ENCODE data around the gene EHD3.

The EHD3 gene

DNA sequence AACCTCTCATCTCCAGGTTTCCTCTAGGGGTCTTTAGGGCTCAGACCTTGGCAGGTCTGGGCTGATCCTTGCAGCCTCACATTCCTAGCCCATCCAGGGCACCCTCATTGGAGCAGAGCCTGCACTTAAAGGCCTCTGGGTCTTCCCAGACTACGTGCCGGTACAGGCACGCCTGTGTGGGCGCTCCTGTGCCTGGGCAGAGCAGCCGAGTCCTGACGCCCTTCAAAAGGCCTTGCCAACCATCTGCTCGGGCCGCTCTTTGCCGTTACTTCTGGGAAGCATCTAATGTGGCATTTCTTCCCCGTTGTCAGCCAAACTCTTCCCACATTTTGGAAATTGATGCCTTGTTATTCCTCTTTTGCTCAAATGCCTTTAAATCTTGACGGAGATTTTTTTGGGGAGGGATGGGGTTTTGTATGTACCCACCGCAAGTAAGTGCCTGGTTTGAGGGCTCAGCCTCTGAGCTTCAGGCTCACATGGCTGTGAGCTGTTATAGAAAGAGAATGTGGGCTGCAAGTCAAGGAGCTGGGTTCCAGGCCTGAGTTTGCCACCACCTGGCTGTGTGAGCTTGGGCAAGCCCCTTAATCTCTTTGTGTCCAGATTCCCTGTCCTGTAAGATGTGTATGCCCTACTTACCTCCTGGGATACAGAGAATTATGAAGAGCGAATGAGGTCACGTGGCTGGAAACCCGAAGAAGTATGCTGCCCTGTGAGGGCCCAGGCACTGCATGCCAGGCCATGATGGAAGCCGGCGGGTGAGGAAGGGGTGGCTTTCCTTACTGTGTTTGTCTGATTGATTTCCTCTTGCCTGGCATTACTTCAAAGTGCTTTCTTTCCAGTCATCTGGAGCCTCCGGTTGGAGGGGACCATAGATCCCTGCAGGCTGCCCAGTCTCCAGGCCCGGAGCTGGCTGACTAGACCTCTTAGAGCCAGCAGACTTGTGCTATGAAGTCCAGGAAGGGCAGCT, 20.6 kb downstream of the EHD3 start:
- no peak for DNase-seq (ENCODE audit: low read depth)
- TF ChIP-seq, protein P1, sequence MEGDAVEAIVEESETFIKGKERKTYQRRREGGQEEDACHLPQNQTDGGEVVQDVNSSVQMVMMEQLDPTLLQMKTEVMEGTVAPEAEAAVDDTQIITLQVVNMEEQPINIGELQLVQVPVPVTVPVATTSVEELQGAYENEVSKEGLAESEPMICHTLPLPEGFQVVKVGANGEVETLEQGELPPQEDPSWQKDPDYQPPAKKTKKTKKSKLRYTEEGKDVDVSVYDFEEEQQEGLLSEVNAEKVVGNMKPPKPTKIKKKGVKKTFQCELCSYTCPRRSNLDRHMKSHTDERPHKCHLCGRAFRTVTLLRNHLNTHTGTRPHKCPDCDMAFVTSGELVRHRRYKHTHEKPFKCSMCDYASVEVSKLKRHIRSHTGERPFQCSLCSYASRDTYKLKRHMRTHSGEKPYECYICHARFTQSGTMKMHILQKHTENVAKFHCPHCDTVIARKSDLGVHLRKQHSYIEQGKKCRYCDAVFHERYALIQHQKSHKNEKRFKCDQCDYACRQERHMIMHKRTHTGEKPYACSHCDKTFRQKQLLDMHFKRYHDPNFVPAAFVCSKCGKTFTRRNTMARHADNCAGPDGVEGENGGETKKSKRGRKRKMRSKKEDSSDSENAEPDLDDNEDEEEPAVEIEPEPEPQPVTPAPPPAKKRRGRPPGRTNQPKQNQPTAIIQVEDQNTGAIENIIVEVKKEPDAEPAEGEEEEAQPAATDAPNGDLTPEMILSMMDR (conservative IDR thresholded peaks at IDR 0.05; ENCODE audit: low read length): no peak
- no peak overlapping the region for H3K4me3 ChIP-seq (ENCODE audit: low read length)

DNA sequence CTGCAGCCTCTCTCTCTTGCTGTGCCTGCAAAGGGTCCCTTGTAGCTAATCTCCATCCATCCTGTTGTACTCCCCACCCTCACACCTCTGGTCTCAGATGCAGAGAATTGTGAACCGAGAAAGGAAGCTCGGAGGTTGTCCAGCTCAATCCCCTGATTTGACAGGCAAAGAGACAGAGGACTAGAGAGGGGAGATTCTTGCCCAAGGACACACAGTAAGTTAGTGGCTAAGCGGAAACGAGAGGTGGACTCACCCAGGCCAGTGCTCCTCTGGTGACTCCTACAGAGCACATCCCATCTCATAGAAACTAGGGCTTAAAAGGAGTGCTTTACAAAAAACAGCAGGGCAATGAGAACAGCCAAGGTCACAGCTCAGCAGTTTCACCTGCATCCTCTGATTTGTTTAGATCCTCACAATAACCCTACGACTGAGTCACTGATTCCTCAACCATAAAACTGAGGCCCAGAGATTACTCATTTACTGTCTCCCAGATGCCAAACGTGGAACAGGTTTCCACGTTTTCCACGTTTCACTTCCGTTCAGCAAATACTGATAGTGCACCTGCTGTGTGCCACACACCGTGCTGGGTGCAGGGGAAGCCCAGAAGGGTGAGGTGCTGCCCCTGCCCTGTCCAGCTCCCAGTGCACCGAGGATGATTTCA, 22.1 kb downstream of the EHD3 start:
- TF ChIP-seq, protein P1 (conservative IDR thresholded peaks at IDR 0.05; ENCODE audit: low read length): no peak
- DNase-seq (ENCODE audit: low read depth): no peak
- H3K4me3 ChIP-seq (ENCODE audit: low read length): no peak overlapping the region

DNA sequence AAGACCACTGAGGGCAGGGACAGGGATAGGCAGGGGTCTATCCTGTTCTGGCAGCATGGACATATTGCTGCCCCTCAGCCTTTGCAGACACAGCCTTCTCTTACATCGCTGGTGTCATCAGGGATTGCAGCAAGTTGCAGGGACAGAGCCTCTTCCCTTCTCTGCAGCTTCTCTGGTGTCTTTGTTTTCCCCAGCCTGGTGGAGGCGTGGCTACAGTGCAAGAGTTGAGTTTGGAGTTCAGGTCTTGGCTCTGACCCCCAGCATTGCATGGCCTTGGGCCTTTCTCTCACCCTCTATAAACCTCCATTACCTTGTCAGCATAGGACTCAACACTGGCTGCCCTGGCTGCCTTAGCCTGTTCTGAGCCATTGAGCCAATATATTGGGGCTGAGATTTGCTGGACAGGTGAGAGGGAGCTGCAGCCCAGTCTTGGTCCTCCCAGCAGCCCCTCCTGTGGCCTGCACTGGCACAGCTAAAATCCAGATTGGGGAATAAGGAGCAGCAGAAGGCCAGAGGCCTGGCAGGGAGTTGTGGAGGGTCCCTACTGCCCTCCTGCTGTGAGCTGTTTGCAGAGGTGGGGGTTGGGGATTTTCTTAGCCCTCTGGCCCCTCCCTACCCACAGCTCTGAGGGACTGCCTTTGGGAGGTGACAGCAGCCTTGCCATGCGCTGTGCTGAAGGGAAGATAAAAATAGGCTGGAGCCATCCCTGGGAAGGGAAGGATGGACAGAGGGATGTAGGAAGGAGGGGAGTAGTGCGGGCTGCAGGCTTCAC, 22.8 kb downstream of the EHD3 start:
- no peak for DNase-seq (ENCODE audit: low read depth)
- H3K4me3 ChIP-seq (ENCODE audit: low read length): no peak overlapping the region
- TF ChIP-seq, protein P1 (conservative IDR thresholded peaks at IDR 0.05; ENCODE audit: low read length): no peak

DNA sequence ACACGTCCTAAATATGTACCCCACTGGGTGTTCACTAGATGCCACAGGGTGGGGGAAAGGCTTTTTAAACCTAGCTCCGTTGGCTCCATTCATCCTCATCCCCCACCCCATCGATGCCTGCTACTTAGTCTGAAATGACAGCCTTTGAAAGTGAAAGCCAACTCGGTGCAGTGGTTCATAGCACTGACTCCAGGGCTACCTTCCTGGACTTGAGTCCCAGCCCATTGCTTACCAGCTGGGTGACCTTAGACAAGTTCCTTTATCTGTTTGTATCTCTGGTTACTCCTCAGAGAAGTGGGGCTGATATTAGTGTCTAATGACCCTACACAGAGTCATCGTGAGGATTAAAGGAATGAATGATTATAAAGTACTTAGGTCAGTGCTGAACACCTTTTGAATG, 24.4 kb downstream of the EHD3 start:
- H3K4me3 ChIP-seq (ENCODE audit: low read length): no peak overlapping the region
- TF ChIP-seq, protein P1 (conservative IDR thresholded peaks at IDR 0.05; ENCODE audit: low read length): no peak
- DNase-seq (ENCODE audit: low read depth): no peak

DNA sequence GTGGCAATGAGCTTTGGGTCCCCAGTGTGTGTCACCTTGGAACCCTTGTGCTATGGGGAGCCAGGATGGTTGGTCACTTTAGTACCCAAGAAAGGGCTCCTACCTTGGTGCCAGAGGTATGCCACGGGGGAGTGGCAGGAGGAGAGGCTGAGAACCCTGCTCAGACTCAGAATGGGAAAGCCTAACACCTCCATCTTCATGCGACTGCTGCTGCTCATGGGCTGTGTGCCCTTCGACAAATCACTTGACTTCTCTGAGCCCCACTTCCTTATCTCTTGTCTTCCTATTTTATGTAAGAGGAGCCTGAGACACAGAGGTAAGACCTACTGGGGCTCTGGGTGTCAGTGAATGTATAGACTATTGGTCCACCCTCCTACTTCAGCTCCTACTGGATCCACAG, 25.1 kb downstream of the EHD3 start:
- TF ChIP-seq, protein P1 (conservative IDR thresholded peaks at IDR 0.05; ENCODE audit: low read length): no peak
- no peak overlapping the region for H3K4me3 ChIP-seq (ENCODE audit: low read length)
- DNase-seq (ENCODE audit: low read depth): no peak

DNA sequence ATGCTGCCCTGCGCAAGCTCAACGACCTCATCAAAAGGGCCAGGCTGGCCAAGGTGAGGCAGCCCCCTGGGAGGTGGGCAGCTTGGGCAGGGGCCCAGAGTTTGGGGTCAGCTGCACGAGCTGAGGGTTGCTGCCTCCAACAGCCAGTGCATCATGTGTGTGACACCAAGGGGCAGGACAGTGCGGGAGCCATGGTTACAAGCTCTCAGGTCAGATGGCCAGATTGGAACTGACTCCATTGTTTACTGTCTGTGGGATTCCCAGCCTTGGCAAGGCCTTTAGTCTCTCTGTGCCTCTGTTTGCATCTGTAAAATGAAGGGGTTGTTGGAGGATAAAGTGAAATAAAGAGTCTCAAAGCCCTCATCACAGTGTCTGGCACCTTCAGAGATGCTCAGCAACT, 26.9 kb downstream of the EHD3 start:
- H3K4me3 ChIP-seq (ENCODE audit: low read length): no peak overlapping the region
- TF ChIP-seq, protein P1 (conservative IDR thresholded peaks at IDR 0.05; ENCODE audit: low read length): no peak
- no peak for DNase-seq (ENCODE audit: low read depth)

All from AG10803 (cell line).